ENCODE data around the gene BCR. TPM values are rescaled to one million over a fixed set of nuclear protein-coding genes. Genes with fewer than 3 reads are reported as not detected.

Gene BCR
- total RNA-seq, 1 donor from 2014 or later, result 24.3 TPM

DNA sequence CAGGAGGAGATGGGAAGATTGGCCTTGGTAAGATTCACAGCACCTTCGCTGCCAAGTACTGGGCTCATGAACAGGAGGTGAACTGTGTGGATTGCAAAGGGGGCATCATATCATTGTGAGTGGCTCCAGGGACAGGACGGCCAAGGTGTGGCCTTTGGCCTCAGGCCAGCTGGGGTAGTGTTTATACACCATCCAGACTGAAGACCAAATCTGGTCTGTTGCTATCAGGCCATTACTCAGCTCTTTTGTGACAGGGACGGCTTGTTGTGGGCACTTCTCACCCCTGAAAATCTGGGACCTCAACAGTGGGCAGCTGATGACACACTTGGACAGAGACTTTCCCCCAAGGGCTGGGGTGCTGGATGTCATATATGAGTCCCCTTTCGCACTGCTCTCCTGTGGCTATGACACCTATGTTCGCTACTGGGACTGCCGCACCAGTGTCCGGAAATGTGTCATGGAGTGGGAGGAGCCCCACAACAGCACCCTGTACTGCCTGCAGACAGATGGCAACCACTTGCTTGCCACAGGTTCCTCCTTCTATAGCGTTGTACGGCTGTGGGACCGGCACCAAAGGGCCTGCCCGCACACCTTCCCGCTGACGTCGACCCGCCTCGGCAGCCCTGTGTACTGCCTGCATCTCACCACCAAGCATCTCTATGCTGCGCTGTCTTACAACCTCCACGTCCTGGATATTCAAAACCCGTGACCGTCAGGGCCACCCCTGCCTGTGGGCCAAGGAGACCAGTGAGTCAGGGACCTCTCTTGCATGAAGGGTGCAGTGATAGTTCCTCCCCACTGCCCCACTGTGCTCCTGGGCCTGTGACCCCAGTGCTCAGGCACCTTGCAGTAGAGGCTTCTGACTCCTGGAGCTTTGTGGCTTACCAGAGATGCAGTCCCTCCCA lies 83.6 kb downstream of the BCR start:
- DNase-seq (ENCODE audit: low spot score), result no peak
- intact Hi-C loops (cut with DNase I), result loop anchor here (5.0 kb wide), 1 partner anchor 87 kb away; no protein-coding TSS in a partner anchor

DNA sequence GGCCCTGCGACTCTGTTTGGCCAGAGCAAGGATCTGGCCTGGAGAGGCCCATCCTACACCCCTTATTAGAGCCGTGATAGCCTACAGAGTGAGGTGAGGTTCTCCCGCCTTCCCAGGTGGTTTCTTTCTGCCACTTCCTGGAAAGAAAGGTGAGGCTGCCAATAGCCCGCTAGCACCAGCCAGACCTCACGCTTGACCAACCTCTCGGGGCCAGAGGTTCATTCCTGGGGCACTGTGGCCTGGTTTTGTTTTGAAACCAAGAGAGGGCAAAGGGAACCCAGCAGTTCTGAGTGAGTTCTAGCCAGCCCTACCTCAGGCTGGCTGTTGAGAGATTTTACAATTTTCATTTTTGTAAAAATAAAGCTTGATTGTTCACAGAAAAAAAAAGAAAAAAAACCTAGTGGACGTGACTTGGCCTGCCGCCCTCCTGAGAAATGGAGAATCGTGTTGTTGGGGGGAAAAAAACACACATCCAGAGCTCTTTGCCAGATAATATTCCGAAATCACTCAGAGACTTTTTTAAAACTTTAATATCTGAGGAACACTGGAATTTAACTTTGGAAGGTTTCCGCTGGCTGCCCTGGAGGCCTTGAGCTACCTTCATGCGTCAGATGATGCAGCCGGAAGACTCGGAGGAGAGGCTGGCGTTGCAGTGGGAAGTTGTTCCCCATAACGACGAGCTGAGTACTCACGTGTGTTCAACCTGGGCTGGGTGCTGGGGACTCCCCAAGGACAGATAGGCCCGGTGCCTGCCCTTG lies 84.5 kb downstream of the BCR start:
- intact Hi-C loops (cut with DNase I), result loop anchor here (5.0 kb wide), 1 partner anchor 87 kb away; no protein-coding TSS in a partner anchor
- DNase-seq (ENCODE audit: low spot score), result no peak

DNA sequence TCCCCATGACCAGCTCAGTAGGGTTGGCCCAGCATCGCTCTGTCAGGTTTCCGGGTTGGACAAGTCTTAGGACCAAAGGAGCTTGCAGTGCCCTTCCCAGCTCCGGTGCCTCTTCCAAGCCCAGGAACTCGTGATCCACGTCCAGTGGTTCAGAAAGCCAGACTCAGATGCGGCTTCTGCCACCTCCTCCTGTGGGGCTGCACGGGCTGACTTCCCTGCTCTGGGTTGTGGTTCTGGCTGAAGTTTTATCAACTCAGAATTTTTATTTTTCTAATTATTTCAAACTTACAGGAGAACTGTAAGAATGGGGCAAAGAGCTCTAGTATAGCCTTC lies 85.0 kb downstream of the BCR start:
- DNase-seq (ENCODE audit: low spot score), result no peak
- intact Hi-C loops (cut with DNase I), result no loop called here

DNA sequence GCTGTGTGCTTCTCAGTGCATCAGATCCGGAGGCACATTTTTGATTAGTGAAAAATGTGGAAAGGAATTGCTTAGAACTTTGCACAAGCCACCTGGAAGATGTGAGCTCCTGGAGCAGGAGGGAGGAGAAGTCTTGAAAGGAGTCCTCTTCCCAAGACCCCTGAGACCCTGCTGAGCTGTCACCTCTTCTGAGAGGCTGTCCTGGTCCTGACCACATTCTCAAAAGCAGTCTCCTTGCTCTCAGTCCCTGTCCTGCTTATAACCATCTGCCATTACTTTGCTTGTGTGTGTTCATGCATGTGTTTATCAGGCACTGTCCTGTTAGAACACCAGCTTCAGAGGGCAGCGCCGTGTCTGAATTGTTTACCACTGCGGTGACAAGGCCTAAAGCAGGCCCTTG lies 86.5 kb downstream of the BCR start:
- no peak for DNase-seq (ENCODE audit: low spot score)
- intact Hi-C loops (cut with DNase I), result no loop called here

DNA sequence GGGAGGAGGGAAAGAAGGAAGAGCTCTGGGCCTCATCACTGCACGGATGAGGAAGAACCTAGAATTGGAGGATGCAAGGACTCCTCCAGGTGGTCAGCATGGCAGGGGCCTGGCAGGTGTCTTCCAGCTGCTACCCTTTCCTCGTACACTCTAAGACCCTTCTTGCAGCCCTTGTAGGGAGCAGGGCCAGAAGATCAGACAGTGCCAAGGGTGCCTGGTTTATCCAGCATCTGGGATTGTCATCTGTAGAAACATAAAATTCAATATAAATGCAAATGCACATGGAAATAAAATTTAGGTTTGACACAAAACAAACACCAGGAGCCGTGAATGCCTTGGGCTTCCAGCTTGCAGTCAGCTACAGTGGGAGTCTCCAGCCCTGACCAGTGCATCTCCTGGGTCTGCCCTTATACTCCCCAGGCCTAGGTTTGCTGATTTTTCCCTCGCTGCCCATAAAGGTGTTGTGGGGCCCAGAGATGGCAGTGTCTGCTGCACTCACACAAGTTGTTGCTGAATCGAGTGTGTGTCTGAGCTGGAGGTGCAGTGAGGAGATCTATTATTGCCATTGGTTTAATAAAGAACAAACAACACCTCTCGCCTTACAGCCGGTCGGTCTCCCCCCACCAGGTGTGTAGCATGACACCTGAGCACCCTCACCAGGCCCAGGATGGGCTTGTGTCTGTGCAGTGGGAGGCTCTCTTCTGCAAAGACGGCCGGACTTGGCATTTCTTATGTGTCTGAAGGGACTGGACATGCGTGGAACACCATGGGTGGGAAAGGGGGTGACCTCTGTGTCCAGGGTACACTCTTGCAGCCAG lies 87.1 kb downstream of the BCR start:
- no peak for DNase-seq (ENCODE audit: low spot score)
- intact Hi-C loops (cut with DNase I), result no loop called here

DNA sequence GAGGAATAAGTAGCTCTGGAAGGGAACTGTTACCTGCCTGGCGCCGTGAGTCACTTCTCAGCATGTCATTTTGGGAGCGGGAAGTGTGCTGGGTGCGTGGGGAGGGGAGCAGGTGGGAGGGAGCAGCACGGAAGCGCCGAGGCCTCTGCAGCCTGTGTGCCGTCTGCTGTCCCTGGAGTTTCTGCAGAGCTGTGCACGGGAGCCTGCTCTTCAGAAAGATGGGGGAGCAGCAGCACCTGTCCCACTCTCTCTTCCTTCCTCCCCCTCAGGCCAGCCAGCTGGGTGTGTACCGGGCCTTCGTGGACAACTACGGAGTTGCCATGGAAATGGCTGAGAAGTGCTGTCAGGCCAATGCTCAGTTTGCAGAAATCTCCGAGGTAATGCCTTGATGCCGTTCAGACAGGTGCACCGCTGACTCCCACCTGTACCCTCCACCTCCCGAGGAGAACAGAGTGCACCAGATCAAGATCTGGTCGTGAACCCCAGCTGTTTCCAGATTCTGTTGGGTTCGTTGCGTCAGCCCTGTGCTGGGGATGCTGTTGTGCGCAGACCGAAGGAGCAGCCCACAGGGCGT lies 87.9 kb downstream of the BCR start:
- DNase-seq (ENCODE audit: low spot score), result no peak
- intact Hi-C loops (cut with DNase I), result no loop called here

DNA sequence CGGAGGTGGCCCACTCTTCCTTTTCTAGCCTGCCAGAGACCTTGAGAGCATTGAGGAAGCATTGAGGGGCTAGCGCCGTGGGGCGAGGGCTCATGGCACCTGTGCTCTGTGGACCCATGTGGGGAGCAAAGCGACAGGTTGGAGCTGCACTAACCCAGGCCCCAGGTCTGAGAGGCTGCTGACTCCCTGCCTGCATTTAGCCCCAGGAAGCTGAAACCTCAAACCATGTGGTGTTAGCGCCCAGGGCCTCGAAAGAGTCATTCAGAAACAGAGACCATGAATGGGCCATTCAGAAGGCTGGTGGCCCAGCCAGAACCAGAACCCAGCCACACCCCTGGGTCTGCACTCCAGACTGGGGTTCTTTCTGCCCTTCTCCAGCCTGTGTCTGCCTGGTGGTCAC lies 88.6 kb downstream of the BCR start:
- no peak for DNase-seq (ENCODE audit: low spot score)
- intact Hi-C loops (cut with DNase I), result no loop called here

DNA sequence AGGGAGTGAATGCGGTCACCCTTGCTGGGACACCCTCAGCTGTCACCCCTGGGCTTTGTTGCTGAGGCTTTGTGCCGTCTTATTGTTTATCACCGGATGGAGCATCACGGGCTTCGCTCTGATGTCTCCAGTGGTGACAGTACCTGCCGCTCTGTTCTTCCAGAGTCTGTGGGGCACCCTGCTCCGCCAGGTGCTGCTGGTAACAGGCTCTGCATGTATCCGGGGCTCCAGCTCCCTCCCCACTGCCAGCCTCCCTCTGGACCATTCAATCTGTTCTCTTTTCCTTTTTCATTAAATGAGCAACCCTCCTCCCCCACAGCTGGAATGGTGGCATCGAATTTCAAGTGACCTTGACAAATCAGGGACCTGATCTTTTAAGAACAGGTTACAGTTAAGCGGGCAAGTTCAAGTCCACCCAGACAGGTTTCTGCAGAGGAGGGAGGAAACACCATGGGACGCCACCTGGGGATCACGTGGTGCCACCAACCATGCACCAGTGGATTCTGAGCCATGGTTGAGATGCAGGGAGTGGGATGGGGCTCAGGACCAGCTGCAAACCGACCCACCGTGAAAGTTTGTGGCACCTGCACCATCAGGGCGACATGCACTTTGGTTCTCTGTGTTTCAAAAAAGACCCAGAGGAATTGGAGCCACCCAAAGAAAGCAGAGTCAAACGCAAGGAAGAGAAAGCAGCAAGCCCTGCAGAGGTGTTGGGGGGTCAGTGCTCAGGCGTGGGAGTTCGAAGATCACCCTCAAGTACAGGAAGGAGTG lies 89.3 kb downstream of the BCR start:
- intact Hi-C loops (cut with DNase I), result no loop called here
- no peak for DNase-seq (ENCODE audit: low spot score)

DNA sequence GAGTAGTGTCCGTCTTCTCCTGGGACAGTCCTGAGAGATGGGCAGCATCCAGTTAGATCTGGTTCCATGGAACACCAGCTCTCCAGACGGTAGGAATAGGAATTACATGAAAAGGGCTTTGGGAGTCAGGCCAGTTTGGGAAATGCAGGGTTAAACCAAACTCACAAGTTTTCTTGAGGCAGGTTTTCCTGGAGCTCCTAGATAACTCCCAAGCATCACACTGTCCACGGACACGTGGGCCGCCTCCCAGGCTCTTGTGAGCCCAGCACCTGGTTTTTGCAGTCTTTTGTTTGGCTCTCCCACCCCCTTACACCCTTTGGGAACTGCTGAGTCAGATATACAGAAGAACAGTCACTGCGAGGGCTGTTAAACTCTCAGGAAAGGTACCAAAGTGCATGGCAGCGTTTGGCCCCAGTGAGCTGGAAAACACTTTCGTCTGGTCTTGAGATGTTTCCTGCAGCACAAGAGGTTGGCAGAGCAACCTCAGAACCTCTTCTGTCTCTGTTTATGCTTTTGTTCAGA lies 90.0 kb downstream of the BCR start:
- DNase-seq (ENCODE audit: low spot score), result no peak
- intact Hi-C loops (cut with DNase I), result no loop called here

DNA sequence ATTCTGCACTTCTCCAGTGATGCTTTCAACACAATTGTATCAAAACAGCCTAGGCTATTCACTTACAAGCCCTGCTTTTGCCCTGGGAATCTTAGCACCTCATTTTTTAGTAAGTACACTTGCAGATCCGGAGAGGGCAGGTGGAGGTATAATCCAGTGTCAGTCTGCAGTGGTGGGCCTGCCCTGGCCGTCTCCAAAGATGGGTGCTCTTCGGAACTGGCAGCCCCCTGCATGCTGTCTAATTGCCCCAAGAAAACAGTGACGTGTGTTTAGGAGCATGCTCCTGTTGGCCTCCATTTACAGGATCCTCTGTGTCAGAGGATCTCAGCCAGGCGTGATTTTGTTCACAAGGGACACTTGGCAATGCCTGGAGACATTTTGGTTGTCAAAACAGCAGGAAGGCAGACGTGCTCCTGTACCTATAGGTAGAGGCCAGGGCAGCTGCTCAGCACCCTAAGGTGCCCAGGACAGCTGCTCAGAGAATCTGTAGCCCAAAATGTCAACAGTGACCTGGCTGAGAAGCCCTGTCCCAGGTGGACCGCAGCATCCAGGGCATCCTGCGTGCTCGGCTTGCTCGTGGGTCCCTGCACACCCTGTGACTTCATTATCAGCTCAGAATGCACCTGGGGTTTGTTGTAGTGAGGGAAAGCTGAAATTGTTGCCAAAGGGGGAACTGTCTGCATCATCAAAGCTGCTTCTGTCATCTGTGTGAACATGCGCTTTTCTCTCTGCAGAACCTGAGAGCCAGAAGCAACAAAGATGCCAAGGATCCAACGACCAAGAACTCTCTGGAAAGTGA lies 90.7 kb downstream of the BCR start:
- intact Hi-C loops (cut with DNase I), result no loop called here

DNA sequence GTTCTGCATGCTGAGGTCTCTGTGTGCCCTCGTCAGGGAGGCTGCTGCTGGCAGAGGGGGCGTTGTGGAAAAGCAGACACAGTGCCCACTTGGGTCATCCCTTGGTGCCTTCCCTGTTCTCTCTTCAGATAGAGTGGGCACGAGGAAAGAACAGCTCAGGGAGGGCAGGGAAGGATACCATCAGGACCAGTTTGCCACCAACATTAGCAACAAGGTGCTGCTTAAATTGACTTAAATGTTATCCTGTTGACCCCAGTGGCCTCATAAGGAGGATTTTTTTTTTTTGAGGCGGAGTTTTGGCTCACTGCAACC lies 91.2 kb downstream of the BCR start:
- intact Hi-C loops (cut with DNase I), result no loop called here
- DNase-seq (ENCODE audit: low spot score), result no peak

More for the DNA sequence above, 90.7 kb downstream of the BCR start:
- no peak for DNase-seq (ENCODE audit: low spot score)

DNA sequence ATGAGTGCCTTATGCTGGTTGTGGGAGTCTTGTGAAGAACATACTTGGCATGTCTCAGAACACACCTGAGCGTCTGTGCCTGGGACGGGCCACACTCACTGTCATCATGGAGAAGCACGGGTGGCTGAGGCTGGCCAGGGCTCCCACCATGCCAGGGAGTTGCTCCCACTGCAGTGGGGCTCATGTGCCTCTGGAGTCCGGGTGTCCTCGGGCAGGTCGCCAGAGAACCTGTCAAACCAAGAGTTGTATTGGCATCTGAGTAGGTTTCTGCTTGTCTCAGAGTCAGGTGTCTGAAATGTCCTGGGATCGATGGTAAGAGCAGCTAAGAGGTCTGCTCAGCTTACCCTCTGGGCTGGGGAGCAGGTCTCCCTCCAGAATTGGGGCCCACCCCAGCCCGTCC lies 92.1 kb downstream of the BCR start:
- no peak for DNase-seq (ENCODE audit: low spot score)
- intact Hi-C loops (cut with DNase I), result no loop called here

DNA sequence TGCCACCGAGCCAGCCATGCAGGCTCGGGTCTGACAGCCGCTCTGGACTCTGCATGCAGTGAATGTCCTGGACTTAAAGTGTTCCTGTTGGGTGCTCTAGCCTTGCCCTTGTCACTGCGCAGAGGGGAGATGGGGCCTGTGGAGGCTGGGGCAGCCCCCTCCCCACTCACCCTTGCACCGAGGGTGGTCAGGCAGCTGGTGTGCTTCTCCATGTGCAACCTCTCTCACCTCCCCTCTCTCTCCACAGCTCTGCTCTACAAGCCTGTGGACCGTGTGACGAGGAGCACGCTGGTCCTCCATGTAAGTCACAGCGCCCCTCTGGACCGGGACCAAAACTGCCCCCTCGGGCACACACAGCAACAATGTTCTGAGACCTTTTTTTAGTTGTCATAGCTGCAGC lies 92.5 kb downstream of the BCR start:
- no peak for DNase-seq (ENCODE audit: low spot score)
- intact Hi-C loops (cut with DNase I), result no loop called here

DNA sequence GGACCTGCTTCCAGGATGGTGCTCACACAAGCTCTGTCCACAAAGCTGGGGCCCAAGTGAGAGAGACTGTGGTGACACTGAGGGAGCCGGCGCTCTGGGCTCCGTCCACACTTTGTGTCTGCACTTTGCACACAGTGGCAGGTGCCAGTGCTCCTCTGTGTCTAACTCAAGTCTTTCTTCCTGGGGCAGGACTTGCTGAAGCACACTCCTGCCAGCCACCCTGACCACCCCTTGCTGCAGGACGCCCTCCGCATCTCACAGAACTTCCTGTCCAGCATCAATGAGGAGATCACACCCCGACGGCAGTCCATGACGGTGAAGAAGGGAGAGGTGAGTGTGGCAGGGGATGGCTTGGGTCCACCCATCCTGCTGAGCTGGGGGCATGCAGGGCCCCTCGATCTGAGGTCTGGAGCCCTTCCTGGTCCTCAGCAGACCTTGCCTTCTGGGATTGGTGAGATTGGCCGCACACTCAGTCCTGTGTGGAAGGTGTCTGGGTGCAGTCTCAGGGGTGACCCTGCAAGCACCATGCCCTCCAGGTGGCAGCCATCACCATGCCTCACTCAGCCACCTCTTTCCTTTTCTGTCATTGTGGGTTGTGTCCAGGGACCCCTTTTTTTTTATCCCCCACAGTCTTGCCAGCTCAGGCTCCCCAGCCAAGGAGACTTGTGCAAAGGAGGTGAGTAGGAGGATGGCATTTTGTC lies 93.3 kb downstream of the BCR start:
- intact Hi-C loops (cut with DNase I), result no loop called here
- no peak for DNase-seq (ENCODE audit: low spot score)

DNA sequence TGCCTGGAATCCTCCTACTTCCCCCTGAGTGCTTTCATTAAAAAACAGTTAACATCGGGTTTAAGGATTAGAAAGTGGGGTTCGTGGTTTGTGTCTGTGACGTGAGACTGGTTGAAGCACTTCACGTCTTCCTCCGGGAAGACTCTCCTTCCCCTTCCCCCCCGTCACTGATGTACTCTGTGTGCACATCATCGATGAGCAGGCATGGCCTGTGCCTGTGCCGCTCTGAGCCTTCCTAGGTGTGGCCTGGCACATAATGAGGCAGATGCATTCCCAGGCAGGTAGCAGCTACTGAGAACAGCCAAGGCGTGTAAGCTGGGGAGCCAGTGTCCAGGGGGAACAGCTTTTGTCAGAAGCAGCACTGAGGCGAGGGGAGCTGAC lies 93.8 kb downstream of the BCR start:
- DNase-seq (ENCODE audit: low spot score), result no peak
- intact Hi-C loops (cut with DNase I), result no loop called here

DNA sequence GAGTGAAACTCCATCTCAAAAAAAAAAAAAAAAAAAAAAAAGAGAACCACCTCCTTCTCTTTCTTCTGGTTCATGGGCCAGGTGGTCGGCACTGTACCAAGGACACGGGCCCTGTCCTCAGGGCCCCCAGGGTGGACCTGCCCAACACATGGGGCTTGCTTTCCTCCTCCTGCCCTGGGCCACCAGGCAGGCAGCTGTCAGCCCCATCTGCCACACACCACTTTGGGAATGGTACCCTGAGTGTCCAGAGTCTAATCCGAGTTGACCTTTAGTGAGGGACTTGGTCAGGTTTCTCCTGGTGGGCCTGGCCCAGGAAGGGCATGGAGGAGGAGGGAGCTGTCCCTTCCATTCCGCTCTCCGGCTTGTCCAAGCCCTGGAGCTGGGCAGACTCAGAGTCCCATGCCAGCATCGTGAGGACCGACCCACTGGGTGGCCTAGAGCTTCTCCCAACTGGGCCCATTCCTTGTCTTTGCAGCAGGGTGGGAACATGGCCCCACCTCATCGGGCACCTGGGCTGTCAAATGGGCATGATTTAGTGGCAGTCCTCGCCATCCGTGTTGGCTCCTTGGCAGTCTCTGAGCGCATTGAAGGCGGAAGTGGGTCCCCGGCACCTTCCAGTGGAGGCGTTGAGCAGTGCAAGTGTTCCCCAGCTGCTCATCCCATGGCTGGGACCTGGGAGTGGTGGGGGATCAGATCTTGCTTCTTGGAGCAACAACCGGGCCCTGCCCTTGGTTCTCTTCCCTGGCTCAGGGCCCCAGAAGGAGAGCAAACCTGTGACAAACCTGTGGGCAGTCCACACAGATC lies 94.8 kb downstream of the BCR start:
- intact Hi-C loops (cut with DNase I), result no loop called here
- no peak for DNase-seq (ENCODE audit: low spot score)

DNA sequence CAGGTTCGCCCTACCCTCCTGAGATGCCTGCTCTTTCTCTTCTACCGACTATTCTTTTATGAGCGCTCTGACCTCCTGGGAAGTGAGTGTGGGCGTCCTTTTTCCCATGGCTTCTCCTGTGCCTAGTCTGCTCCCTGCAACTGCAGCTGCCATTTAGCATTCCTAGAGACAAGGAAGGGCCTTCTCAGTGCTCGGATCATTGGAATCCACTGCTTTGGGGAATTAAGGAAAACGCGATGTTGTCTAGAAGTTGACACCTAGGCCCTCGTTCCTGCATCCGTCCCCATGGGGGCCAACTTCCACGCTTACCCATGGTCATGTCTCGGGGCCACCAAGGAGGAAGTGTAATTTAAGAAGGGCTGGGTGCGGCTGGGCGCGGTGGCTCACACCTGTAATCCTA lies 95.4 kb downstream of the BCR start:
- intact Hi-C loops (cut with DNase I), result no loop called here
- no peak for DNase-seq (ENCODE audit: low spot score)
